A549 treated with AZD9567 at 1 μM for 4 hours (cell line): ENCODE data around the gene FOXD4L6. TPM values are rescaled to one million over a fixed set of nuclear protein-coding genes. Genes with fewer than 3 reads are reported as not detected.

Experiments used
- total RNA-seq: library from RNA; stranded (reverse); fragments of 200-300 nt; extraction: Qiagen RNA extraction; gene quantifications from 5 replicates; pipeline ENCODE4 v1.2.3, GENCODE V29; 2022; ENCODE audit not compliant: insufficient read depth

The FOXD4L6 gene
- total RNA-seq, result 0.14 TPM in 1 of 5 replicates, not detected in the others

GRCh38 chr9:41128581-41128980, at the start of gene FOXD4L6:
Gene FOXD4L6, minus strand, starts transcription at chr9:41128681. Its CDS starts 298 bp downstream, at chr9:41128383.

Other genes with a start within 250 kb of the FOXD4L6 start
- 4.9 to 28.6 TPM (median 19.7 TPM) in 5 replicates for gene ZNG1F, start 60.6 kb upstream of the FOXD4L6 start, total RNA-seq